GM18909 (cell line): Measurements from ENCODE around the gene COL17A1.

ENCODE experiments used
- ATAC-seq: cut with Tn5 transposase; IDR thresholded peaks from one replicate; pipeline ENCODE4 v1.9.1; 2021; ENCODE audit warnings: mild to moderate bottlenecking; ENCODE audit not compliant: unreplicated experiment, poor library complexity

The COL17A1 gene

DNA sequence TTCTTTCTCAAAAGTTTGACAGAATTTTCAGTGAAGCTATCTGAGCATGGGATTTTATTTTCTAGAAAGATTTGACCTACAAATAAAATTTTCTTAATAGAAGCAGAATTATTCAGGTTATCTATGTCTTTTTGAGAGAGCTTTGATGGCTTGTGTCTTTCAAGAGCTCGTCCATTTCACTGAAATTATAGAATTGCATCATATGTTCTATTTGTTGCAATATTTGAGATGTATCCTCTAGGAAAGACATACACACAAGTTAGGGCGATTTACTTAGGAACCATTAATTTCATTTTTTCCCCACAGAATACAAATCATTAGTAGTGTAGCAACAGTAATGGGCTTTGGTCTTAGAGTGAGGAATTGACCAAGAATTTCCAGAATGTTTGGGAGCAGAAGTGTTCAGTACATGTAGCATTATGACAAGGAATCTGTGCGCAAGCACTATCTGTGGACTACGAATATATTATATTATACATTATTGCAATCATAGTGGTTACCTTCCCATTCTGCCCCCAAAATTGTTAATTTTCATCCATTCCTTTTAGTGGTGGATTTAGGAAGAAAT is 12.8 kb upstream of the COL17A1 start:
- no peak for ATAC-seq

DNA sequence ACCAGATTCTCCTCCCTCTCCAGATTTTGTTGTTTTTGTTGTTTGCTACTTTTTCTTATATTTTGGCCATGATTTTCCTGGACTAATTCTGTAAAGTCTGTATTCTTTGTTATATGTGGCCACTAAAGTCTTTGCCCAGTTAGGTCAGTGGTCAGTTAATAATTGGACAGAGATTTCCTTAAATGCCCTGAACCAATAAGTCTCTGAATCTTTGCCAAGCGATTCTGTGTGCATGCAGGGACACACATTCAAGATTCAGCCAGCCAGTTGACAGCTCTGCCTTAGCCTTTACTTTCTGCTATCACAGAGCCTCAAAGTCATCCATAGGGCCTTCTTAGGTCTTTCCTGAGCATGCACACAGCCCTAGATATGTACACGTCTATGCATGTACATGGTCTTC is 11.0 kb upstream of the COL17A1 start:
- no peak for ATAC-seq

DNA sequence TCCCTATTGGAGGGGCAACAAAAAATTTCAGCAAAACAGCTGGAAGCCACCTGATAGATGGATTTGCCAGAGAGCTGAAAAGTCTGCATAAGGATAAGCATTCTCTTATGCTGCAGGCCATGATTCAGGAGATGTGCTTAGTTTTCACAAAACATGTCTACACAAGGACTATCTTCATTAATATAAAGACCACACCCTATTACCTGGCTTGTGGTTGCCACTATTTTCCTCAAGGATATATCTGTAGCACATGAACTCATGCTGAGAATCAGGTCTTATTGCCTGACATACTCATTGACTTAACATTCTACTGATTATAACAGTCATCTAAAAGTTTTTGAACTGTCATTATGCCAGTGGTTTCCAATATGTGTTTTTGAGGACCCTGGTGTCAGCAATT is 7.1 kb upstream of the COL17A1 start:
- no peak for ATAC-seq

DNA sequence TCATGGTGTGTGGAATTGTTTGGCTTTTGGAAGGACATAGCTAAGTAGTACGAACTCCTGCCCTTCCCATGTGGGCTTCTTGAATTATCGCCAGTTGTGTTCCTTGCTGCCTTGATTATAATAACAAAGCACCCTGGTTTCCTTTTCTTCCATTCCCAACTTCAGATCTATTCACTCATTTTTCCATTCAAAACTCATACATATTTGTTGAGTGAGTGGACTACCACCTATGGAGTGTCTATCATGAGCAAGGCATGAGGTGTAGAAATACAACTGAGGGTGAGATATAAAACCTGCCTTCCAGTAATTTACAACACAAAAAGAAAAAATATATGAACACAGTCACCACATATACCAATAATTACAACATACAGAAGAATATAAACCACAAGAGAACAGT is 4.9 kb upstream of the COL17A1 start:
- no peak for ATAC-seq

DNA sequence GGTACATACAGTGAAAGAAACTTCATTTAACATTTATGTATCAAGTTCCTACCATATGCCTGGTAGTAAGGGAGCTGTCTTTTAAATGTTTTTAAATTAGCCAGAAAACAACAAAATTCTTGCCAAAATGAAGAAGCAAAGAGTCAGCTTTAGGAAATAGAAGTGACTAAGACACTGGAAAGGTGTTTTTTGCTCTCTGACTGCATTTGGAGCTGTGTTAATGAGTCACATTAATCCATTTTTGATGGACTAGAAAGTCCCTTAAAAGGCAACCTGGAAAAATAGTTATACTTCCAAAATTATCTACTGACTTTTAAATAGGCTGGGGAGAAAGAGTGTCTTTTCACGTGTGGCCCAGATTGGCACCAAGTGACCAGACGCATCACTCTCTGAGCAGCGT is 3.9 kb upstream of the COL17A1 start:
- no peak for ATAC-seq

DNA sequence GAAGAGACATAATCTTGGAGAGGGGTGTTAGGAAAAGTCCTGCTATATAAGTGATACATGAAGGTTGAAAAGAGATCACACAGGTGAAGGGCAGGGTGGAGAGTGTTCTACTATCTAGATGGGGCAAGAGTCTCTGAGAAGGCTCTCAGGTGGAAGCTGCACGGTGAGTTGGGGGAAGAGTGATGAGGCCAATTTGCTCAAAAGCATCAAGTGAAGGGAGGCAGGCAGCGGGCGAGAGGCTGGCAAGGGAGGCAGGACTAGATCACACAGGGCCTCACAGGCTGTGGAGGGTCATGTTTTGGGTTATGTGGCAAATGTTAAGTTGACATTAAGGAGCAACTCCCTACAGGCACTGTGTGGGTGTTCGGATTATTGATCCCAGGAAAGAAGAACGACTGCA is 2.6 kb upstream of the COL17A1 start:
- no peak for ATAC-seq

DNA sequence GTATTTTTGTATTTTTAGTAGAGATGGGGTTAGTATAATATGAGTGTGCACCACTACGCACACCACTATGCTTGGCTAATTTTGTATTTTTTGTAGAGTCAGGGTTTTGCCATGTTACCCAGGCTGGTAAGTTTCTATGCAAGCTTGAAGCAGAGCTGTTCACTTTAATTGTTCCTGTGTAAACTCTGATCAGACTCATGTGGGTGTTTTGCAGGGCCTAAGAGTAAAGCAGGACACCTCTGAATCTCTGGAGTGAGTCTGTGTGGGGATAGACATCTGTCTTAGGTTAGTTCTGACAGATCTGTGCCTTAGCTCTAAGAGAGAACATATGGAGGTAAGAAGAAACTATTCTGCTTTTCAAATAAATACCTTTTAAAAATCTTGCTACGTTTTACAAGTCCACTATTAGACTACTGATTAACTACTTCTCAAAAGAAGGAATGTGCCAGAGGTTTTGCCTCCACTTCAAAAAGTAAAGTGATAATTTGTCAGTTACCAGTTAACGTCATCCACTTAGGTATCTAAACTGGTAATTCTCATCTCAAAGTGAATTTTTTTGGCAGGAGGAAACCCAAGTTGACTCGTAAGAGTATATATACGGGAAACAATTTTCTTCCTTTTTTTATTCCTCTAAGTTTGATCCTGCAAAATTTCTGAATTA is 1.1 kb downstream of the COL17A1 start:
- ATAC-seq: no peak

DNA sequence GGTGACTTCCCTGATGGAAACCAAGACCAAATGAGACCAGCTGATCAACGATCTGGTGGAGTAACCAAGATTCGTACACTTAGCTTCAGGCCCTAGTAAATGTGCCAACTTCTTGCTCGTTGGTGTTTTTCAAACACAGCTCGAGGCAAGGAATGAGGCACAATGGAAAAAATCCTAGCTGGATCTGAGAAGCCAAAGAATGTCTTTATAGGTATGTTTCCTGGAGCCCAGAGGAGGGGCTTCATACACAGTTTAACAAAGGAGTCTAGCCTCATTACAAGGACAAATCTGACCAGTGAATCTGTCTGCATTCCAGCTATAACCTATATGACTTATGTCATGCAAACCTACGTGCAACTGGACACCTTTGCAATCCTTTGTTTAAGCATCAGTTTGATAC is 3.7 kb downstream of the COL17A1 start:
- ATAC-seq: no peak

DNA sequence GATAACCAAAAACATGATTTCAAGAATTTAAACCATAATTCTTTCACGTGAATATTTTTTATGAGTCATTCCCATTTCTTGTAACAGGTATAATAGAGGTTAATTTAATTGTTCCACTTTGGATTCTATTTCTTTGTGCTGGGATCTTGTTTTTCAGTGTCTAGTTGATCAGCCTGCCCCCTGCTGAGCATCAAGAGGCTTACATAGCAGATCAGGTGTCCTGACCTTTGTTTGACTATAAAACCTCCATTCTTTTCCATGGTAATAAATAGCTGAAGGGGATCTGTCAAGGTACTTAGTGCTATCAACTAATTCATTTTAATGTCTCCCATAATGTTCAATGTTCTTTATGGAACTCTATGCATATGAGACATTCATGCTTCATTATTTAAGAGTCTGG is 4.9 kb downstream of the COL17A1 start:
- ATAC-seq: no peak

DNA sequence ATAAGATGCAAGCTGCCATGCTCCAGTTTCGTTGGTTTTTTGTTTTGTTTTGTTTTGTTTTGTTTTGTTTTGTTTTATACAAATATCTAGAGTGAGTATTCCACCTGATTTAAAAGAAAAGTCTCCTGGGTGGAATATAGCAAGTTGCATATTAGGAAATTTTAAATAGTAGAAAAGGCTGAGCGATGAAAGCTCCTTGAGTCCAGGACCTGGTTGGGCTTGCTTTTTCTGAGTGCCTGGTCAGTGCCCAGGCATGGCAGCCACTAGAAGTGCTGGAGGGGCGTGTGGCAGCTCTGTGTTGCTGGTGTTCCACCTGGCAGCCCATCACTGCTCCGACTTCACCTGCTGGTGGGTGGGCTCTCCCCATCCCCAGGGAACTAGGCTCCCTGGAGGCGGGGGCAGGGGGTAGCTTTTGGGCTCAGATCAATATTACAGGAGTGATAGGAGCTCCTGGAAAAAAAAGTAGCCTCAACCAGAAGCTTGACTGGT is 8.0 kb downstream of the COL17A1 start:
- ATAC-seq: no peak

DNA sequence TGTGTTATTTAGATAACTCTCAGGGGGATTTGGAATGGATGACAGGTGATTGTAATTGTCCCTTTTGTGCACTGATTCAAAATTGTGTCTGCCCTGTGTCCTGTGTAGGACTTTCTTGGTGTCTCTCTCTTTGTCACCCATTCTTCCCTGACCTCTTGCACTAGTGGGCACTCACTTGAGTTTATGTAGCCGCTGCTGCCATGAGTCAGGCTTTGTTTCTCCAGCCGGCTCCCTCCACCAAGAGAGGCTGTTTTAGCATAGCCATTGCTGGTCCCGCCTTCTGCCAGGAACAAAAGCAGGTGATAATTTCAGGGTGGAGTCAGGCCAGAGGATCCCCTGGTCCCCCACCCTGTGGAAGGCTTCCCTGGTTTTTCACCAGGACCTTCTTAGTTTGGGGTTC is 8.4 kb downstream of the COL17A1 start:
- no peak for ATAC-seq

DNA sequence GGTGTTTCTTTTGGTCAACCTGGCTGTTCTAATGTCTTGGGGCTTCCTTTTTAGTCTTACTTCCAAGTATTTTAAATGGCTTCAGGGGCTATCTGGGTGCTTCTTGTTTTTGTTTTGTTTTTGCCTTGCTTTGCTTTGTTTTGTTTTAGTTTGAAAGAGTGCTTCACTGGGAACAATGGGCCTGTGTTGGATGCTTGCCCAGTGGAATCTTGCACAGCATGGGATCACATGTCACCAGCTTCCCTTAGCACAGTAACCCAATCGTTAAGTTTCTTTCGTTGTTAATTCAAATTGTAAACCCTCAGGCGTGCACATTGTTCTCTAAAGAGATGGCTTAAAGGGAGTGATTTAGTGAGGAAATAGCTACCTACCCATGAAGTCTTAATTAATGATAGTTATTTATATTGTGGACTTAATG is 8.9 kb downstream of the COL17A1 start:
- no peak for ATAC-seq

DNA sequence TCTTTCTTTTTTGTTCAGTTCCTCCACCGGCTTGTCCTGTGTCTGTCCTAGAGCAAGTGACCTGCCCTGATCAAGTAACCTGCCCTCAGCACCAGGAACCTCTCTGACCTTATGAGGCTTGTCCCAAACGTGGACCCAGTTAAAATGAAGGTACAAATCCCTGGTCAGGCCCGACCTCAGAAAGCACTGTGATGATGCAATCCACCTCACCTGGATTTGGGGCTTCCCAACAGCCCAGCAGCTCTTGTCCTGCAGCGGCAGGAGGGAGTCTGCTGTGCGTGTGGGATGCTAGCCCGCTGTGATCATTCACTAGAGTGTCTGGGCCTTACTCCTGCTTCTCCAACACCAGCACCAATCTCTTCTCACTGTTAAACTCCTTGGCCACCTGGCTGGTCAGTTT is 11.2 kb downstream of the COL17A1 start:
- no peak for ATAC-seq

DNA sequence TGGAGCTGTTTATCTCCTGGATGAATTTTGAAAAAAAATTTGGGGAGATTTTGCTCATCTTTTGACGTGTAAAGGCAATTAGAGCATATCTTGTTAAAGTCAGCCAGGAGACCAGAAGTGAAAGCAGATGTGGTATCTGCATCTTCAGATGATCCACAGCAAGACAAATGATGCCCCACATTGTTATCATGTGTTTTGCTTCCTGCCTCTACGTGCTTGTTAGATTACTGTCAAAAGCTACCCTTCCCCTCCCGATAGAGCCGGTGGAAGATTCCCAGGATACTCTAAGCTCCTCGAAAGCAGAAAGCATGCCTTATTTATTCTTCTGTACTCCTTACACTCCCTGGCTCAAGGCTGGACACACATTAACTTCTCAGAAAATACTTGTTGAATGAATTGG is 12.9 kb downstream of the COL17A1 start:
- ATAC-seq: no peak

DNA sequence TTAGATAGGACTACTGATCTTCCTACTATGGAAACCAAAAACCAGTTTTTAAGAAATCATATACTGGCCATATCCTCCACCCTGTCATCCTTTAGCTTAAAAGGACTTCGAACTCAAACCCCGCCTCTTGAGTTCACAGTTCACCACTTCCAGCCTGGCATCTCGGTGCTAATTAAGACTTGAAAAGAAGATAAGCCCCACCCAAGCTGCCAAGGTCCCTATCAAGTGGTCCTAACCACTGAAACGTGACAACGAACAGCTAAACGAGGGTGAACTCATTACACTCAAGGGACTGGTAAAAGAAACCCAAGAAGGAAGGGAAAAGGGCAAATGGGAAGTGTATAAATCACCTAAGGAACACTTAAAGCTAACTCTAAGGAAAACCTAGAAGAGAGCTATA is 16.1 kb downstream of the COL17A1 start:
- ATAC-seq: no peak

DNA sequence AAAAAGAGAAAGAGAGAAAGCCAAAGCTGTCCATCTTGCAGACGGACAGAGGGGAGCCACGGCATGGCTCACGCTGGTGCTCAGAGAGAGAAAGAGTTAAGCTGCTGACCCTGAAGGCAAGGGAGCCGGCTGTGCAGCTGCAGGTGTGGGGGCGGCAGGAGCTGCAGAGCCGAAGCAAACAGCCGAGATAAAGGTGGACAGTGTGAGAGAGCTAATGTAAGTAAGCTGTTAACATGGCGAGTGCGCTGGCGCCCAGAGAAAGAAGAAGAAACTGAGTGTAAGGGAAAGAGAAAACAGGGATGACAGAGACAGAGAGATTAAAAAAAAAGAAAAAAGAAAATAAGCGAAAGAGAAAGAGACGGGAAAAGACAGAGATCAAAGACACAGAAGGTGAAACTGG is 18.2 kb downstream of the COL17A1 start:
- ATAC-seq: no peak

DNA sequence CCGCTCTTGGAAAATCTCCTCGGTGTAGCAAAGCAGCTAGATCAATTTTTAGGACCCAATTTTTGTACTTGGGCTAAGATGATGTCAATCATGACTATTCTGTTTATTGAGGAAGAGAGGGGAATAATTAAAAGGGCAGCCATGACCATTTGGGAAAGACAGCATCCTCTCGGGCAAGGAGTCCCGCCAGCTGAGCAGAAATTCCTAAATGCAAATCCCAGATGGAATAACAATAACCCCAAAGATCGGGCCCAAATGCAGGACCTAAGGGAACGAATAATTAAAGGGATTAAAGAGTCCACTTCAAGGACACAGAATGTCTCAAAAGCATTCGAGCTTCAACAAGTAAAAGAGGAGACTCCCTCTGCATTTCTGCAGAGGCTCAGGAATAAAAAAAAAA is 18.7 kb downstream of the COL17A1 start:
- no peak for ATAC-seq

DNA sequence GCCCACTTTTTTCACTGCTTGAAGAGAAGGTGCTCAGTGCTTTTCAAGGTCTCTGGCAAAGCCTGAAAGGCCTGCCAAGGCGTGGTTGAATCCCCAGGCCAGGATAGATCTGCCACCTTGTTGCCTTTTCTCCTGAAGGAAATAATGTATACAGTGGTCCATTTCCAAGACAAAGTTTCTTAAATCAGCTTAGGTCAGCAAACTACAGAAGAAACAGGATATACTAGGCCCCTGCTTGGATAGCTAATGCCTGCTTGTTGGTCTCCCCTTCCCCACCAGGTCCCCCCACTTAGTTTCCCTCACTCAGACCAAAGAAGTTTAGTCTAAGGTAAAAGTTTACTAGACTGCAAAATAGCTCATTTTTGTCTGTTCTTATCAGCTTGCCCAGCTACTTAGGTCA is 19.9 kb downstream of the COL17A1 start:
- ATAC-seq: no peak

DNA sequence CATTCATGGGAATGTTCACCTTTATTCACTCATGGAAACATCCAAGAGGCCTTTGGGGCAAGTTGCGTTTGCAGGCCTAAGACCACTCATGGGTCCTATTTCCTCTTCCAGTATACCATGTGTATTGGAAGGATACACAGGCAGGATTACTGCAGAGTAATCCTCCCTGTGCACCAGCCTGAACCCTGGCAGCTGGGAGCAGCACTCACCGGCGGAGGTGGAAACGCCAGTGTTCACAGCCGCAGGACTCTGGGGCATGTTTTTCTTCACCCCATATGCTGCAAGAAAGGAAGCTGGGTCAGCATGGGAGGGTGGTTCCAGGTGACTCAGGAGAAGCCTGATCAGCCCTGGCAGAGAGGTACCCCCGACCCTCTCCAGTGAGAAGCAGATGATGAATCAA is 24.5 kb downstream of the COL17A1 start:
- no peak for ATAC-seq

DNA sequence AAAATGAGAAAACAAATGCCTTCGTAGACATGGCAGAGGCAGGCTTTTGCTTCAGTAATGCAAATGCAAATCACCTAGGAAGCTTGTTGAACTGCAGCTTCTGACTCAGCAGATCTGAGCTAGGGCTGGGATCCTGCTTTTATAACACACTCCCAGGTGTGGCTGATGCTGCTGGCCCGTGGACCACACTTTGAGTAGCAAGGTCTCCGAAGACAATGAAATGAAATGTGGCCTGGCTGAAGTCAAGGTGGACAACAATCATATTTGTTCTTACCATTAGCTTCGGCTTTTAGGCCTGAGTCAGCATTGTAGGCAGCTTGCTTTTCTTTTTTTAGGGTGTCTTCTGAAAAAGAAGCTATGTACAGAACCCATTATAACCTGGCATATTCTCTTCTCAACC is 26.3 kb downstream of the COL17A1 start:
- ATAC-seq: no peak

DNA sequence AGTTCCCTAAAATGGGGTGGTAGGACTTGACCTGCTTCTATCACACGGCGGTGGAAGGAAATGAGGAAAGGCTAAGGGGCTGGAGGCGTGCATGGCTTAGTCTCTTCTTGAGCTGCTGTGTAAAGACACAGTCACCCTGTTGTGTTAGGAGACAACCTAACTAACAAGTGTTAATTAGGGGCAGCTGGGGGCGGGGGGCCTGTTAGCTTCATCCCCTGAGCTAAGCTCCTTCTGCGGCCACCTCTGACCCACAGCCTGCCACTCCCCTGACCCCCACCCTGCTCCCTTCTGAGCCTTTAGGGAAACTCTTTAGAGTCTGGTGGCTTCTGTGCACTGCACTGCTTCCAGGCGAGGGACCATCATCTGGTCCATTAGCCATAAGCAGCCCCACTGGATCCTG is 28.0 kb downstream of the COL17A1 start:
- no peak for ATAC-seq

DNA sequence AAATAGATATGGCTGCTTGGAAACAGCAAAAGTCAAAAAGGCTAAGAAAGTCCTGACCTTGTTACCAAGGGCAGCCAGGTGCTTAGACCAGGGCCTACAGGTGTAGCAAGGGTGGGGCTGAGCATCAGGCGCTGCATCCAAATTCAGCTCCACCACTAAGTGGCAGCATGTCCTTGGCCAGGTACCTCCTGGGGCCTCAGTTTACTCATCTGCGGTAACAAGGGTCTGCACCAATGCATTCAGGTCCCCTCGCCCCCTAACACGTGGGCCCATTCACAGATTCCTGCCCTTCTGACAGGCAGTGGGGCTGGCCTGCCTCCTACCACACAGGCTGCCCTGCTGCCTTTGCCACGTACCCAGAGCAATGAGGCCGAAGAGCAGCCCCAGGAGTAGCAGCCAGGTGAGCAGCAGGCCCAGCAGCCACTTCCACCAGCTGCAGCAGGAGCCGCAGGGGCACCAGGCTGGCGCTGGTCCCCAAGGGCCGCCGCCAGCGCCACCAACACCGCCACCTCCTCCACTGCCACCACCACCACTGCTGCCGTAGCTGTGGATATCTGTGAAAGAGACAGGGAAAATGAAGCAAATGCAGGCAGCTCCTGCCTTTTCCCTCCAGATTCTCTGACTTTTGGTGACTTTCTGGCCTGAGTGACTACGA is 28.9 kb downstream of the COL17A1 start:
- ATAC-seq: no peak
